ENCODE measurements around the gene PPP1R14C. TPM values are rescaled to one million over a fixed set of nuclear protein-coding genes. Genes with fewer than 3 reads are reported as not detected.

The PPP1R14C gene
- total and polyA plus RNA-seq, 7 experiments from 2014 or later = not detected

GRCh38 chr6:150175586-150176151 lies 32.8 kb downstream of the PPP1R14C start:
- Mint-ChIP-seq H3K27ac (no peak overlapping the region), H3K4me3 (no peak overlapping the region)
- no peaks in the 10 kb centered on the region for H3K27me3 ChIP-seq (ENCODE audit: control insufficient read depth in 2 of 2, insufficient read depth in 2 of 2, low read length in 2 of 2)

GRCh38 chr6:150176152-150176551 lies 33.3 kb downstream of the PPP1R14C start:
- intact Hi-C loops (cut with micrococcal nuclease) = no loop called here
- Mint-ChIP-seq H3K27ac (no peak overlapping the region), H3K4me1 (peaks cover 0 to 2% (median 0%) of the 10 kb centered on the region in 7 donors), H3K9me3 (no peaks in the 10 kb centered on the region), H3K4me3 (no peak overlapping the region), H3K36me3 (no peaks in the 10 kb centered on the region), H3K27me3 (peaks cover 3 to 39% (median 5%) of the 10 kb centered on the region in 5 donors)
- DNase-seq = no peak
- H3K4me1 ChIP-seq (ENCODE audit: control insufficient read depth in 2 of 2, insufficient read depth in 2 of 2, low read length in 2 of 2) = no peaks in the 10 kb centered on the region
- no peak for ATAC-seq
- no peak overlapping the region for H3K4me3 ChIP-seq (ENCODE audit: low read length)
- no peaks in the 10 kb centered on the region for H3K27me3 ChIP-seq (ENCODE audit: control insufficient read depth in 2 of 2, insufficient read depth in 2 of 2, low read length in 2 of 2)
- H3K9me3 ChIP-seq (ENCODE audit: control insufficient read depth in 2 of 3, low read length in 3 of 3) = no peaks in the 10 kb centered on the region
- H3K27ac ChIP-seq (ENCODE audit: low read depth, low read length) = no peak overlapping the region
- ChIA-PET POLR2A (no interaction called here), CTCF (no interaction called here)
- H3K36me3 ChIP-seq (ENCODE audit: control insufficient read depth in 2 of 3, insufficient read depth in 3 of 3, low read length in 3 of 3) = no peaks in the 10 kb centered on the region

More at GRCh38 chr6:150175586-150176151, 32.8 kb downstream of the PPP1R14C start:
- H3K4me1 ChIP-seq (ENCODE audit: control insufficient read depth in 2 of 2, insufficient read depth in 2 of 2, low read length in 2 of 2) = no peaks in the 10 kb centered on the region
- ChIA-PET POLR2A (no interaction called here), CTCF (no interaction called here)
- H3K27ac ChIP-seq (ENCODE audit: low read depth, low read length) = no peak overlapping the region
- intact Hi-C loops (cut with micrococcal nuclease) = no loop called here
- H3K9me3 ChIP-seq (ENCODE audit: control insufficient read depth in 2 of 3, low read length in 3 of 3) = no peaks in the 10 kb centered on the region
- ATAC-seq = no peak
- H3K36me3 ChIP-seq (ENCODE audit: control insufficient read depth in 2 of 3, insufficient read depth in 3 of 3, low read length in 3 of 3) = no peaks in the 10 kb centered on the region
- peaks cover 0 to 2% (median 0%) of the 10 kb centered on the region in 7 donors for H3K4me1 Mint-ChIP-seq
- H3K27me3 Mint-ChIP-seq = peaks cover 3 to 39% (median 5%) of the 10 kb centered on the region in 5 donors
- H3K4me3 ChIP-seq (ENCODE audit: low read length) = no peak overlapping the region
- H3K36me3 Mint-ChIP-seq = no peaks in the 10 kb centered on the region
- H3K9me3 Mint-ChIP-seq = no peaks in the 10 kb centered on the region
- DNase-seq = no peak

- no peaks in the 10 kb centered on the region for H3K9me3 Mint-ChIP-seq
- ATAC-seq (no peak), DNase-seq (no peak)
- Histone ChIP-seq H3K27me3 (ENCODE audit: control insufficient read depth in 2 of 2, insufficient read depth in 2 of 2, low read length in 2 of 2) (no peaks in the 10 kb centered on the region), H3K9me3 (ENCODE audit: control insufficient read depth in 2 of 3, low read length in 3 of 3) (no peaks in the 10 kb centered on the region), H3K36me3 (ENCODE audit: control insufficient read depth in 2 of 3, insufficient read depth in 3 of 3, low read length in 3 of 3) (no peaks in the 10 kb centered on the region), H3K4me1 (ENCODE audit: control insufficient read depth in 2 of 2, insufficient read depth in 2 of 2, low read length in 2 of 2) (no peaks in the 10 kb centered on the region), H3K27ac (ENCODE audit: low read depth, low read length) (no peak overlapping the region), H3K4me3 (ENCODE audit: low read length) (no peak overlapping the region)
- H3K27ac Mint-ChIP-seq = no peak overlapping the region
- H3K4me1 Mint-ChIP-seq = peaks cover 0 to 2% (median 0%) of the 10 kb centered on the region in 7 donors
- no peak overlapping the region for H3K4me3 Mint-ChIP-seq
- no peaks in the 10 kb centered on the region for H3K36me3 Mint-ChIP-seq
- H3K27me3 Mint-ChIP-seq = peaks cover 3 to 34% (median 5%) of the 10 kb centered on the region in 5 donors
- intact Hi-C loops (cut with micrococcal nuclease) = no loop called here
- POLR2A ChIA-PET = no interaction called here
- CTCF ChIA-PET = no interaction called here
Measured at GRCh38 chr6:150176659-150177058, 33.8 kb downstream of the PPP1R14C start.

GRCh38 chr6:150177259-150177951 lies 34.6 kb downstream of the PPP1R14C start:
- CTCF ChIA-PET = no interaction called here
- no peaks in the 10 kb centered on the region for H3K27me3 ChIP-seq (ENCODE audit: control insufficient read depth in 2 of 2, insufficient read depth in 2 of 2, low read length in 2 of 2)

GRCh38 chr6:150177952-150178520 lies 35.2 kb downstream of the PPP1R14C start:
- H3K4me1 Mint-ChIP-seq = peaks cover 0 to 2% (median 0%) of the 10 kb centered on the region in 7 donors
- ChIA-PET POLR2A (no interaction called here), CTCF (no interaction called here)
- Histone ChIP-seq H3K4me3 (ENCODE audit: low read length) (no peak overlapping the region), H3K9me3 (ENCODE audit: control insufficient read depth in 2 of 3, low read length in 3 of 3) (no peaks in the 10 kb centered on the region), H3K27me3 (ENCODE audit: control insufficient read depth in 2 of 2, insufficient read depth in 2 of 2, low read length in 2 of 2) (no peaks in the 10 kb centered on the region), H3K4me1 (ENCODE audit: control insufficient read depth in 2 of 2, insufficient read depth in 2 of 2, low read length in 2 of 2) (no peaks in the 10 kb centered on the region), H3K27ac (ENCODE audit: low read depth, low read length) (no peak overlapping the region), H3K36me3 (ENCODE audit: control insufficient read depth in 2 of 3, insufficient read depth in 3 of 3, low read length in 3 of 3) (no peaks in the 10 kb centered on the region)
- intact Hi-C loops (cut with micrococcal nuclease) = no loop called here
- H3K27ac Mint-ChIP-seq = no peak overlapping the region
- no peak for ATAC-seq
- H3K27me3 Mint-ChIP-seq = peaks cover 0 to 24% (median 3%) of the 10 kb centered on the region in 5 donors
- no peak for DNase-seq
- H3K4me3 Mint-ChIP-seq = no peak overlapping the region
- no peaks in the 10 kb centered on the region for H3K36me3 Mint-ChIP-seq
- H3K9me3 Mint-ChIP-seq = no peaks in the 10 kb centered on the region

More at GRCh38 chr6:150177259-150177951, 34.6 kb downstream of the PPP1R14C start:
- ATAC-seq (no peak), DNase-seq (no peak)
- Mint-ChIP-seq H3K9me3 (no peaks in the 10 kb centered on the region), H3K36me3 (no peaks in the 10 kb centered on the region), H3K4me1 (peaks cover 0 to 2% (median 0%) of the 10 kb centered on the region in 7 donors), H3K27me3 (peaks cover under 1 to 27% (median 3%) of the 10 kb centered on the region in 5 donors), H3K27ac (peak overlapping the region in 1 of 9 donors; percentile 28), H3K4me3 (no peak overlapping the region)
- H3K9me3 ChIP-seq (ENCODE audit: control insufficient read depth in 2 of 3, low read length in 3 of 3) = no peaks in the 10 kb centered on the region
- no peak overlapping the region for H3K27ac ChIP-seq (ENCODE audit: low read depth, low read length)
- intact Hi-C loops (cut with micrococcal nuclease) = no loop called here
- H3K4me1 ChIP-seq (ENCODE audit: control insufficient read depth in 2 of 2, insufficient read depth in 2 of 2, low read length in 2 of 2) = no peaks in the 10 kb centered on the region
- H3K4me3 ChIP-seq (ENCODE audit: low read length) = no peak overlapping the region
- no peaks in the 10 kb centered on the region for H3K36me3 ChIP-seq (ENCODE audit: control insufficient read depth in 2 of 3, insufficient read depth in 3 of 3, low read length in 3 of 3)
- POLR2A ChIA-PET = no interaction called here

- ChIA-PET CTCF (no interaction called here), POLR2A (no interaction called here)
- no peak overlapping the region for H3K27ac ChIP-seq (ENCODE audit: low read depth, low read length)
- Mint-ChIP-seq H3K4me3 (no peak overlapping the region), H3K9me3 (no peaks in the 10 kb centered on the region), H3K4me1 (peaks cover 0 to 2% (median 0%) of the 10 kb centered on the region in 7 donors), H3K27me3 (peaks cover 0 to 19% (median 3%) of the 10 kb centered on the region in 5 donors), H3K36me3 (no peaks in the 10 kb centered on the region), H3K27ac (no peak overlapping the region)
- no peaks in the 10 kb centered on the region for H3K27me3 ChIP-seq (ENCODE audit: control insufficient read depth in 2 of 2, insufficient read depth in 2 of 2, low read length in 2 of 2)
- intact Hi-C loops (cut with micrococcal nuclease) = no loop called here
- no peaks in the 10 kb centered on the region for H3K4me1 ChIP-seq (ENCODE audit: control insufficient read depth in 2 of 2, insufficient read depth in 2 of 2, low read length in 2 of 2)
- DNase-seq (no peak), ATAC-seq (no peak)
- H3K36me3 ChIP-seq (ENCODE audit: control insufficient read depth in 2 of 3, insufficient read depth in 3 of 3, low read length in 3 of 3) = no peaks in the 10 kb centered on the region
- no peak overlapping the region for H3K4me3 ChIP-seq (ENCODE audit: low read length)
- H3K9me3 ChIP-seq (ENCODE audit: control insufficient read depth in 2 of 3, low read length in 3 of 3) = no peaks in the 10 kb centered on the region
Measured at GRCh38 chr6:150179030-150179429, 36.2 kb downstream of the PPP1R14C start.
